Hepatocyte (in vitro differentiated cells): ENCODE measurements around the gene HSPA5. TPM values are rescaled to one million over a fixed set of nuclear protein-coding genes. Genes with fewer than 3 reads are reported as not detected.

Source experiments
- DNase-seq: peaks from one replicate; pipeline ENCODE4 v3.0.0-alpha.2; 2016; ENCODE audit warnings: low spot score
- H2AFZ ChIP-seq: fragments of 200-600 bp; sonication (generic); 2 replicates; pipeline ENCODE4 v1.6.0; 2016; ENCODE audit warnings: antibody characterized with exemption, mild to moderate bottlenecking
- H3K27ac ChIP-seq: fragments of 200-600 bp; sonication (generic); 2 replicates; pipeline ENCODE4 v1.5.1; 2016; ENCODE audit warnings: mild to moderate bottlenecking
- H3K27me3 ChIP-seq: fragments of 200-600 bp; sonication (generic); 2 replicates; pipeline ENCODE4 v1.6.1; 2016
- H3K36me3 ChIP-seq: fragments of 200-600 bp; sonication (generic); replicated peaks from 2 replicates; pipeline ENCODE4 v1.5.1; 2016; ENCODE audit warnings: low read depth; ENCODE audit not compliant: insufficient read depth
- H3K4me1 ChIP-seq: fragments of 200-600 bp; sonication (generic); 2 replicates; pipeline ENCODE4 v1.5.1; 2016; ENCODE audit warnings: mild to moderate bottlenecking, moderate library complexity; ENCODE audit not compliant: insufficient read depth
- H3K4me2 ChIP-seq: fragments of 200-600 bp; sonication (generic); 2 replicates; pipeline ENCODE4 v1.6.0; 2016
- H3K4me3 ChIP-seq: fragments of 200-600 bp; sonication (generic); 2 replicates; pipeline ENCODE4 v1.5.1; 2016; ENCODE audit warnings: mild to moderate bottlenecking
- H3K79me2 ChIP-seq: fragments of 200-600 bp; sonication (generic); 2 replicates; pipeline ENCODE4 v1.6.0; 2017; ENCODE audit warnings: mild to moderate bottlenecking
- H3K9me2 ChIP-seq: fragments of 200-600 bp; sonication (generic); replicated peaks from 2 replicates; pipeline ENCODE4 v1.6.0; 2017; ENCODE audit warnings: mild to moderate bottlenecking; ENCODE audit not compliant: insufficient read depth
- H3K9me3 ChIP-seq: fragments of 200-600 bp; sonication (generic); 2 replicates; pipeline ENCODE4 v1.5.1; 2016; ENCODE audit warnings: low read depth, mild to moderate bottlenecking
- H4K20me1 ChIP-seq: fragments of 200-600 bp; sonication (generic); 2 replicates; pipeline ENCODE4 v1.6.0; 2016; ENCODE audit warnings: mild to moderate bottlenecking; ENCODE audit not compliant: insufficient read depth, poor library complexity, severe bottlenecking
- CTCF ChIP-seq: fragments of 200-600 bp; sonication (generic); IDR thresholded peaks from 2 replicates; pipeline ENCODE4 v1.5.1; 2016; ENCODE audit warnings: antibody characterized with exemption, mild to moderate bottlenecking; ENCODE audit not compliant: poor library complexity
- EZH2 ChIP-seq: fragments of 200-600 bp; sonication (generic); IDR thresholded peaks from 2 replicates; pipeline ENCODE4 v1.6.1; 2016; ENCODE audit warnings: antibody characterized with exemption, mild to moderate bottlenecking, borderline replicate concordance
- EZH2phosphoT487 ChIP-seq: fragments of 200-600 bp; sonication (generic); IDR thresholded peaks from one replicate; pipeline ENCODE4 v1.6.1; 2018; ENCODE audit warnings: antibody characterized with exemption, mild to moderate bottlenecking, low read depth, moderate library complexity; ENCODE audit not compliant: unreplicated experiment, severe bottlenecking
- WGBS: methylation state at CpG from one replicate; pipeline ENCODE4 v1.1.6; 2016; ENCODE audit warnings: low lambda C conversion rate; ENCODE audit errors: missing lambda C conversion rate; 5-methylcytosine and 5-hydroxymethylcytosine counted together
- polyA plus RNA-seq: library from polyadenylated mRNA; unstranded; fragments of >200 nt; fragmentation: Nextera tagmentation; extraction: Ambion mirVana; gene quantifications from 2 replicates; pipeline ENCODE4 v1.2.1, GENCODE V29; 2016
- total RNA-seq: library from RNA; depleted of rRNA; stranded (reverse); fragments of >200 nt; gene quantifications from 2 replicates; pipeline ENCODE4 v1.2.3, GENCODE V29; 2014

HSPA5 gene
- total and polyA plus RNA-seq, 2 experiments from 2014 or later = 239 to 881 TPM

- Histone ChIP-seq H3K27ac (no peak overlapping the region), H3K79me2 (no peaks in the 10 kb centered on the region), H3K9me2 (no peaks in the 10 kb centered on the region), H3K4me2 (no peak overlapping the region), H3K9me3 (no peaks in the 10 kb centered on the region), H3K4me1 (no peaks in the 10 kb centered on the region), H2AFZ (no peak overlapping the region), H4K20me1 (no peaks in the 10 kb centered on the region), H3K4me3 (no peak overlapping the region), H3K27me3 (no peaks in the 10 kb centered on the region), H3K36me3 (no peaks in the 10 kb centered on the region)
- TF ChIP-seq CTCF (no peak), EZH2phosphoT487 (no peak), EZH2 (no peak)
- 96% methylated on average over 3 of the region's 3 CpGs for WGBS
- DNase-seq = no peak
Observed at GRCh38 chr9:125218621-125219020, 22.5 kb downstream of the HSPA5 start.

- Histone ChIP-seq H3K27ac (no peak overlapping the region), H3K27me3 (no peaks in the 10 kb centered on the region), H2AFZ (no peak overlapping the region), H3K9me3 (no peaks in the 10 kb centered on the region), H3K36me3 (no peaks in the 10 kb centered on the region), H3K79me2 (no peaks in the 10 kb centered on the region), H4K20me1 (no peaks in the 10 kb centered on the region), H3K4me3 (no peak overlapping the region), H3K4me2 (no peak overlapping the region), H3K4me1 (no peaks in the 10 kb centered on the region), H3K9me2 (no peaks in the 10 kb centered on the region)
- TF ChIP-seq EZH2 (no peak), CTCF (no peak), EZH2phosphoT487 (no peak)
- 90% methylated on average over 5 of the region's 5 CpGs for WGBS
- no peak for DNase-seq
Observed at GRCh38 chr9:125214186-125214585, 27.0 kb downstream of the HSPA5 start.

GRCh38 chr9:125204477-125204876, 36.7 kb downstream of the HSPA5 start:
- Histone ChIP-seq H3K79me2 (peaks cover 14% of the 10 kb centered on the region), H3K27ac (no peak overlapping the region), H2AFZ (no peak overlapping the region), H3K4me3 (no peak overlapping the region), H4K20me1 (no peaks in the 10 kb centered on the region), H3K4me1 (peaks cover 9% of the 10 kb centered on the region), H3K9me2 (no peaks in the 10 kb centered on the region), H3K4me2 (no peak overlapping the region), H3K27me3 (no peaks in the 10 kb centered on the region), H3K9me3 (no peaks in the 10 kb centered on the region), H3K36me3 (no peaks in the 10 kb centered on the region)
- WGBS = 100% methylated on average over 3 of the region's 3 CpGs
- DNase-seq = no peak
- TF ChIP-seq CTCF (no peak), EZH2 (no peak)

- 95% methylated on average over 1 of the region's 1 CpG for WGBS
- H3K4me2 ChIP-seq = no peak overlapping the region
- TF ChIP-seq EZH2phosphoT487 (no peak), EZH2 (no peak), CTCF (no peak)
Observed at GRCh38 chr9:125202846-125203618, 38.1 kb downstream of the HSPA5 start.

More at GRCh38 chr9:125202846-125203618, 38.1 kb downstream of the HSPA5 start:
- no peaks in the 10 kb centered on the region for H3K27me3 ChIP-seq
- no peaks in the 10 kb centered on the region for H3K9me3 ChIP-seq
- peaks cover 9% of the 10 kb centered on the region for H3K4me1 ChIP-seq
- H3K4me3 ChIP-seq = no peak overlapping the region
- DNase-seq = no peak
- H3K9me2 ChIP-seq = no peaks in the 10 kb centered on the region
- no peaks in the 10 kb centered on the region for H4K20me1 ChIP-seq
- peaks cover 14% of the 10 kb centered on the region for H3K79me2 ChIP-seq
- no peak overlapping the region for H3K27ac ChIP-seq
- H2AFZ ChIP-seq = no peak overlapping the region
- no peaks in the 10 kb centered on the region for H3K36me3 ChIP-seq
